GM18526 (cell line): Measurements from ENCODE around the gene MAP3K14.

ENCODE experiments used
- POLR2A ChIP-seq: IDR thresholded peaks from 3 replicates; pipeline ENCODE4 v1.6.1; 2011; ENCODE audit not compliant: insufficient read length; ENCODE audit errors: extremely low read depth

MAP3K14 gene

DNA sequence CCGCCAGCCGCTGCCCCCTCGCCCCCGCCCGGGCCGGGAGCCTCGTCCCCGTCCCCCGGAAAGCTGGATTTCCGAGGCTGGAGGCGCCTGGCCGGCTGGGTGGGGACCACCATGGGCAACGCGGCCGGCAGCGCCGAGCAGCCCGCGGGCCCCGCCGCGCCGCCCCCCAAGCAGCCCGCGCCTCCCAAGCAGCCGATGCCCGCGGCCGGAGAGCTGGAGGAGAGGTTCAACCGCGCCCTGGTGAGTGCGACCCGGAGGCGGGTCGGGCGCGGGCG, 94.9 kb downstream of the MAP3K14 start:
- TF ChIP-seq POLR2A = no peak

DNA sequence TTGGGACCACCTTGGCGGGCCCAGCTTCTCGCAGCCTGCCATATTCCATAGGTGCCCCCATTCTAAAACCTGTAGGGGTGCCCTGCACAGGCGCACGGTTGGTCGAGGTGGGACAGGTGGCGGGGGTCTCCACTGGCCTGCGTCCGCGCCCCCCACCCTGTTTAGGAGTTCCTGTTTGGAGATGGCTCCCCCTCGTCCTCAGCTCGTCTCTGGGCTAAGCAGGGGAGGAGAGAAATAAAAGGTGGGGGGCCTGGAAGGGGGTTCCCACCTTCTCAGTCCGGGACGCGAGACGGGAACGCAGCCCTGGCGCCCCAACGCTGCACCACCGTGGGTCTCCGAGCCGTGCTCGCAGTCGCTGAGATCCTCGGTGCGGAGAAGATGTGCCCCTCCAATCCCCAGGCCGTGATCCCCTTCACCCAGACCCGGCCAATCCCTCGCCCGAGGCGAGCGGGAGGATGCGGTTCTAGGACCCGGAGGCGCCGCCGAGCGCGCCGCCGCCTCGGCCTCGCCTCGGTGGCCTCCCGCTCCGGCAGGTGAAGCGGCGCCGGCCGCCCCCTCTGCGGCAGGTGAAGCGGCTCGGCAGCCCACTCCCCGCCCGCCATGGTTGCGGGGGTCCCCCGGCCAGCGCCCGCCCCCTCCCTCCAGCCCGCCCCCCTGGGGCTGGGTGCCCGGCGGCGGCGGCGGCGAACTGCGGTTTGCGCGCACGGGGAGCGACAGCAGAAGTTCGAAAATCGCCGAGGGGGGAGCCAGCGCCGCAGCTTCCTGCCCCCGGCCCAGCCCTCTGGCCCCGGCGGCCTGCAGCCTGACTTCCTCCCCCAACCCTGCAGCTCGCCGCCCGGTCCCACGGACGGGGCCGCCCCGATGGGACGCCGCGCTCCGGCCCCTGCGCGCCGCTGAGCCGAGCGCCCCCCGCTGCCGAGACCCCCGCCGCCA, 95.5 kb downstream of the MAP3K14 start, which contains the start of gene FMNL1:
Gene FMNL1 (plus strand): TSS at position 805 of the 933 bp plus-strand sequence. CDS start 240 bp downstream, outside the sequence.
- TF ChIP-seq POLR2A = no peak

- TF ChIP-seq POLR2A = no peak
These were observed 96.7 kb downstream of the MAP3K14 start for GRCh38 chr17:45220079-45220478.

DNA sequence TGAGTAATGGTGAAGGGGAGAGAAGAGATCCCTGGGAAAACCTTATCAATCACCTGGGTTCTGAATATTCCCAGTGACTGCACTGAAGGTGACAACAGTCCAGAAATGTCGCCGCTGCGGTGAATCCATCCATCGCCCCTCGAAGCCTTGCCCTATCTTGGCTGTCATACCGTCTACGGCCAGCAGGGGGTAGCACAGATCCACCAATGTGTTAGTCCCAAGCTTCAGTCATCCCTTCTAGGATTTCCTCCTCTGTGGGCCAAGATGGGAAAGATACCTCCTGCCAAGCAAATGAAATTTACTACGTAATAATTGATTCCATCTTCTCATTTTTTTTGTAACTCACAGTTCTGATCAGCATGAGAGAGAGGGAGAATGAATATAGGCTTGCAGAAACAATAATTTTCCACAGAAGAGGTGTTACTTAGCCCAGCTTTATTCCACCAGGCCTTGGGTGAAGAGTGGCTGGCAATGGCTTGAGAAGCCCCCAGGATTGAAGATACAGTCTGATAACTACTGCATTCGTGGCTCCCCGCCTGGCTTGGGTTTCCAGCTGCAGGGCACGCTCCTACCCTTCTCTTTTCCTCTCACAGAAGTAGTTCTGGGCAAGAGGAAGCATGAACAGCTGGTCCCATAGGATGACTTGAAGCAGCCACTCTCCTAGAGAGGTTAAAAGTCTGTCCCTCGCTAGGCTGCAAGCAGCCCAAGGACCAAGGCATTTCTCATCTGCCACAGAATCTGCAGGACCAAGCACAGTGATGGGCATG, 97.7 kb downstream of the MAP3K14 start:
- no peak for TF ChIP-seq POLR2A
